ENCODE results near the gene TNRC6B. TPM values are rescaled to one million over a fixed set of nuclear protein-coding genes. Genes with fewer than 3 reads are reported as not detected.

The TNRC6B gene
- total RNA-seq, 1 donor from 2014 or later, result 43.3 TPM

- DNase-seq (ENCODE audit: missing footprints) (no peak), ATAC-seq (no peak)
- intact Hi-C loops (cut with DNase I), result loop anchor here (10.0 kb wide), 1 partner anchor 61 kb away; no protein-coding TSS in a partner anchor
Measured at GRCh38 chr22:40233886-40234285, 56.2 kb downstream of the TNRC6B start.

- no peak for ATAC-seq
- intact Hi-C loops (cut with DNase I), result loop anchor here (5.0 to 10.0 kb wide), 3 partner anchors 37 to 60 kb away; partner anchors contain the start of gene TNRC6B
- no peak for DNase-seq (ENCODE audit: missing footprints)
Measured at GRCh38 chr22:40234658-40235057, 56.9 kb downstream of the TNRC6B start.

GRCh38 chr22:40235308-40235707 lies 57.6 kb downstream of the TNRC6B start:
- intact Hi-C loops (cut with DNase I), result loop anchor here (5.0 to 10.0 kb wide), 3 partner anchors 38 to 59 kb away; partner anchors contain the start of gene TNRC6B
- no peak for DNase-seq (ENCODE audit: missing footprints)
- ATAC-seq, result no peak

- ATAC-seq, result no peak
- intact Hi-C loops (cut with DNase I), result loop anchor here (5.0 to 10.0 kb wide), 3 partner anchors 39 to 59 kb away; partner anchors contain the start of gene TNRC6B
- DNase-seq (ENCODE audit: missing footprints), result no peak
Measured at GRCh38 chr22:40236131-40236665, 58.5 kb downstream of the TNRC6B start.

- ATAC-seq (no peak), DNase-seq (ENCODE audit: missing footprints) (no peak)
Measured at GRCh38 chr22:40237241-40237640, 59.5 kb downstream of the TNRC6B start.

GRCh38 chr22:40237788-40238424 lies 60.2 kb downstream of the TNRC6B start:
- ATAC-seq, result no peak
- no peak for DNase-seq (ENCODE audit: missing footprints)
- intact Hi-C loops (cut with DNase I), result loop anchor here (5.0 to 10.0 kb wide), 3 partner anchors 41 to 61 kb away; partner anchors contain the start of gene TNRC6B

More at GRCh38 chr22:40237241-40237640, 59.5 kb downstream of the TNRC6B start:
- intact Hi-C loops (cut with DNase I), result loop anchor here (5.0 to 10.0 kb wide), 3 partner anchors 40 to 60 kb away; partner anchors contain the start of gene TNRC6B

GRCh38 chr22:40238425-40239344 lies 61.0 kb downstream of the TNRC6B start:
- DNase-seq (ENCODE audit: missing footprints) (no peak), ATAC-seq (peak; percentile 29)
- intact Hi-C loops (cut with DNase I), result loop anchor here (5.0 to 10.0 kb wide), 3 partner anchors 41 to 61 kb away; partner anchors contain the start of gene TNRC6B

GRCh38 chr22:40239345-40239683 lies 61.6 kb downstream of the TNRC6B start:
- ATAC-seq (no peak), DNase-seq (ENCODE audit: missing footprints) (no peak)
- intact Hi-C loops (cut with DNase I), result loop anchor here (5.0 to 10.0 kb wide), 3 partner anchors 42 to 62 kb away; partner anchors contain the start of gene TNRC6B

GRCh38 chr22:40240160-40240559 lies 62.4 kb downstream of the TNRC6B start:
- no peak for DNase-seq (ENCODE audit: missing footprints)
- intact Hi-C loops (cut with DNase I), result no loop called here
- ATAC-seq, result no peak

GRCh38 chr22:40240686-40241085 lies 63.0 kb downstream of the TNRC6B start:
- DNase-seq (ENCODE audit: missing footprints) (no peak), ATAC-seq (no peak)
- intact Hi-C loops (cut with DNase I), result no loop called here

GRCh38 chr22:40241200-40241763 lies 63.6 kb downstream of the TNRC6B start:
- intact Hi-C loops (cut with DNase I), result no loop called here
- DNase-seq (ENCODE audit: missing footprints) (no peak), ATAC-seq (no peak)

- ATAC-seq (no peak), DNase-seq (ENCODE audit: missing footprints) (no peak)
- intact Hi-C loops (cut with DNase I), result no loop called here
Measured at GRCh38 chr22:40243891-40244290, 66.2 kb downstream of the TNRC6B start.

- ATAC-seq (no peak), DNase-seq (ENCODE audit: missing footprints) (no peak)
- intact Hi-C loops (cut with DNase I), result no loop called here
Measured at GRCh38 chr22:40244586-40244985, 66.9 kb downstream of the TNRC6B start.

GRCh38 chr22:40247976-40248375 lies 70.3 kb downstream of the TNRC6B start:
- no peak for ATAC-seq
- intact Hi-C loops (cut with DNase I), result no loop called here
- DNase-seq (ENCODE audit: missing footprints), result no peak

- intact Hi-C loops (cut with DNase I), result no loop called here
- ATAC-seq, result no peak
- DNase-seq (ENCODE audit: missing footprints), result no peak
Measured at GRCh38 chr22:40249286-40249685, 71.6 kb downstream of the TNRC6B start.

- intact Hi-C loops (cut with DNase I), result no loop called here
- ATAC-seq, result no peak
- DNase-seq (ENCODE audit: missing footprints), result no peak
Measured at GRCh38 chr22:40250608-40251007, 72.9 kb downstream of the TNRC6B start.

GRCh38 chr22:40251106-40251505 lies 73.4 kb downstream of the TNRC6B start:
- ATAC-seq (no peak), DNase-seq (ENCODE audit: missing footprints) (no peak)
- intact Hi-C loops (cut with DNase I), result no loop called here

GRCh38 chr22:40252146-40252545 lies 74.4 kb downstream of the TNRC6B start:
- no peak for DNase-seq (ENCODE audit: missing footprints)
- intact Hi-C loops (cut with DNase I), result no loop called here
- no peak for ATAC-seq

GRCh38 chr22:40256516-40256915 lies 78.8 kb downstream of the TNRC6B start:
- intact Hi-C loops (cut with DNase I), result loop anchor here (2.0 kb wide), 1 partner anchor 20 kb away; no protein-coding TSS in a partner anchor
- ATAC-seq, result no peak
- DNase-seq (ENCODE audit: missing footprints), result no peak

All from Right ventricle myocardium inferior (tissue), 1 donor.